Fibroblast of skin of abdomen (primary cell): ENCODE measurements around the gene JMJD1C.
A peak's percentile ranks its signal among the peaks of the same experiment; 100 is the strongest.

Experiments used
- DNase-seq: peaks from one replicate; pipeline ENCODE4 v3.0.0-alpha.2; 2013

JMJD1C gene

DNA sequence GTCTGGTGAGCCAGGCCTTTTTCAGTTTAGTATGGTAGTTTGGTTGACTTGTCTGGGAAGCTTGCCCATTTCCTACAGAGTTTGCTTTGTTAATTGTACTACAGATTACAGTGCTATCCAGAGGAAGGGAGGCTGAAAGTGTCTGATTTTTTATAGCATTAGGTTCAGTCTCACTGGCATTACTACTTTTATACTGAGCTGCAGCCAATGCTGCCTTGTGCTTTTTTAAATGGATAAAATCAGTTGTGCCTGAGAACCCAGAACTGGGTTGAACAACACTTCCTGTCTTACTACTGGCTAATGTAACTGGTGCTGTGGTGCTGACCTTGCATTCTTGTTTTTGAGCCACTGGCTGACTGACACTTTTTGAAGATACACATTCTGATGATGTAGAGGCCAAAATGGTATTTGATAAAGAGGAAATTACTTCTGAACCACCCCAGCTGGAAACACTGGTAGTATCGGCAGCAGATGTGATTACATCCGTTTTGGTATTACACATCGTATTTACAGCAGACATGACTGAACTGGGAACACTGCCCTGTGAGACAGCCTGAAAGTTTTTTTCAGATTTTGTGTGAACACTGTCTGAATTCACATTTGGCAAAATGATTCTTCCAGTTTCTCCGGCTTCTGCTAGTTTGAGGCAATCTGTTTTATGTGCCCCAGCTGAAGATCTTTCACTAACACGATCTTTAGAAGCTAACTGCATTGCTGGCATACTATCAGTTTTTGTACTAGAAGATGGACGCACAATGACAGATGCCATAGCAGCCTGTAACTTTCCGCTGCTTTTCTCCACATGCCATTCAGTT, 258.6 kb downstream of the JMJD1C start:
- DNase-seq, result peak; percentile 87

DNA sequence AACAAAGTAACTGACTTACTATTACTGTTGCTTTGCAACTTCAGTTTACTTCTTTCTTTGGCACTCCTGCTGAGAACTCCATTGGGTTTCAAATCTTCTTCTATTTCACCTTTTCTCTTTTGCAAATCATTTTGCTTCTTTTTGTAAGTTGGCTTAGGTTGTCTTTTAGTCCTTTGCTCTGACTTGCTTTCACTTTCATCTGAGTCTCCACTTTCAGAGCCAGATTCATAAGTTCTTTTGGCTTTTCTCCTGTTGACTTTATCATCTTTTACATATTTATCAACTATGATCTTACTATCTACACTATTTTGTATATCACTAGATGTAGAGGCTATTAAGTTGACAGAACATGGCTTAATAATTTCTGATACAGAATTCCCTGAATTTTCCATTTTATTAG, 259.2 kb downstream of the JMJD1C start:
- DNase-seq, result no peak

DNA sequence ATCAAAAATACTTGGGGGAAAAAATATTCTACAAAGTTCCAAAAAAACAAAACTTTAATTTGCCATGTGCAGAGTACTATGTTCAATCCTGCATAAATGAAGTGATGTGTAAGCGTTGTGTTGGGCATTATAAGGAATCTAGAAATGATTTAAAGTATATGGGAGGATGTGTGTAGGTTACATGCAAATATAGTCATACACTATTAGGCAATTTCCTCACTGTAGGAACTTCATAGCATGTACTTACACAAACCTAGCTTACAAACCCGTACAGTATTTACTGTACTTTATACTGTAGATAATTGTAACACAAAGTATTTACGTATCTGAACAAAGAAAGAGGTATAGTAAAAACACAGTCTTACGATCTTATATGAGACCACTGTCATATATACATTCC, 260.4 kb downstream of the JMJD1C start:
- DNase-seq, result no peak

DNA sequence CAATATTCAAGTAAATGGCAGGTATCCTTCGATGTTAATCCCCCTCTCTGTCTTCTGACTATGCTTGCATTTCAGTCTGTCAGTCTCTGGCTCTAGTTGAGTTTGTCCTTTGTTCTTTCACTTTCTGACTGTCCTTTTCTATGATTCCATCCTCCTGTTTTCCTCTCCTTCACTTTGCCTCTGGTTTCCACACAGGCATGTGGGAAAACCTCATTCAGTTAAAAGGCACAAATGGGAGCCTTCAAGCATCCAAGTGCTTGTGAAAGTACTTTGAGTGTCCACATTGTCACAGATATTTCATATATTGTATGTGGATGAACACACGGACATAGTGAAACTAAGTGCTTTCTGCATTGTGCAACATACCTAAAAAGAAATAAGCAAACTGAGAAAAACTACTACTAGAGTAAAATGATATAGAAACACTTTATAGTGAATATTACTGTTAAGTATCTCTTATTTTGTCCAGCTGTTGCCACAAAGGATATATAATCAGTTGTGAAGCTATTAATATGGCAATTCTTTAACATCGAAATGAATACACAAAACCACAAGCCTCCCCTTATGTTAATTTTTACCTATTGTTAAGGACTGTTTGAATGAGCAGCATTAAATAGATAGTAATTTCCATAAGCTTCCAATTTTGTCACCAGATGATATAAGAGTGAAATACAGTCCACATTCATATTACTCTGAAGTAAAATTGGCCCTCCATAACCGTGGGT, 260.9 kb downstream of the JMJD1C start:
- DNase-seq, result no peak

DNA sequence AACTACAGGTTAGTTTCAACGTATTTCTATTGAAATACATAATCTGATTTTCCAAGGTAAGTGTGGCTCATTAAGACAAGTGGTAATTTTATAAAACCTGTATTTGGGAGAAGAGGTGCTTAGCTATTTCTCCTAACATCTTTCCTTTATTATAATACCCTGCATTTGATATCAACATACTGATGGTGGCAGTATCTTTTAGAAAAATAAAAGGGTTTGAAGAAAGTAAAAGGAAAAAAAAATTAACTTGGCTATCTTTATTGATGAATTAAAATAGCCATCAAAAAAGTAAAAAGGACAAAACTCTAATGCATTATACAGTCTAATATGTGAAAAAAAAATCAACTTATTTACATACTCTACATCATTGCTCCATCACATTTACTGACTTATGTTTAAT, 264.7 kb downstream of the JMJD1C start:
- no peak for DNase-seq

GRCh38 chr10:63200431-63200830, 265.3 kb downstream of the JMJD1C start:
- no peak for DNase-seq

DNA sequence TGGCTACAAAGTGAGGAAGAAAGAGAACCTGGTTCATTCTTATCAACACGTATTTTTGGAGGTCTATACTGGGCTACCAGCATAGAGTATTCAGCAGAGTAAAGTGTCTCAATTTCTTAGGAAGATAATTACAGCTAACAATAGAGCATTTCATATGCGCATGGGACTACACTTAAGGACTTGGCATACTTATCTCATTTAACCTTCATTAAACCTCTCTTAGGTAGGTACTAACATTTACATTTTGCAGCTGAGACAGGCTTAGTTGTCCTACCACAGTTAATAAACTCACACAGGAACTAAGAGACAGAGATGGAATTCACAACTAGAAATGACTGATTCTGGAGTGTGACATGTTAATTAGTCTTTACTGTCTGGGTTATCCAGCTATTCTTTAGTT, 266.1 kb downstream of the JMJD1C start:
- no peak for DNase-seq

DNA sequence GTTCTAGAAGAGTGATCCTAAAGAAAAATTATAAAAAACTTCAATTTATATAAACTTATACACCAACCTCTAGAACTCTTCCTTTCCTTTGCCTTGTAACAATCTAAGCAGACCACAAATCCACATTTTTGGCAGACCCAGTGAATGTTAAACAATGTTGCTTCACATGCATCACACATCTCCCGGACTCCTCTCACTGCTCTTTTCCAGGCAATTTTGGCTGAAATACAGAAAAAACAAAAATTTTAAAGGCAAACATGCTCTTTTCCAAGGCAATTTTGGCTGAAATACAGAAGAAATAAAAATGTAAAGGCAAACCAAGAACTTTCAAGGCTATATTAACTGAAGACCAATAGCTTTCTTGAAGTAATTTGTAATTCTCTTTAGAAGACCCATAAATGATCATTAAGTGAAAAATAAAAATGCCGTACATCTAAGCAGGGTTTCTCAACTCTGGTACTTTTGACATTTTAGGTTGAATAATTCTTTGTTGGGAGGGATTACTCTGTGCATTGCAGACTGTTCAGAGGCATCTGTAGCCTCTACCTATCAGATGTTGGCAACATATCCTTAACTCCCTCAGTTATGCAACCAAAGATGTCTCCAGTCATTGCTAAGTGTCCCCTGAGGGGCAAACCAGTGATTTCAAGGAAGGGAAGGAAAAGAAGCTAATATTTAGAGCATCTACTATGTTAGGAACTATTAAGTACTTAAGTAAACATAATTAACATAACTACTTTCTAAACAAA, 268.3 kb downstream of the JMJD1C start:
- peak; percentile 87 for DNase-seq

- DNase-seq, result no peak
Measured at GRCh38 chr10:63192826-63193225, 273.0 kb downstream of the JMJD1C start.

GRCh38 chr10:63175534-63175933, 290.2 kb downstream of the JMJD1C start:
- no peak for DNase-seq

DNA sequence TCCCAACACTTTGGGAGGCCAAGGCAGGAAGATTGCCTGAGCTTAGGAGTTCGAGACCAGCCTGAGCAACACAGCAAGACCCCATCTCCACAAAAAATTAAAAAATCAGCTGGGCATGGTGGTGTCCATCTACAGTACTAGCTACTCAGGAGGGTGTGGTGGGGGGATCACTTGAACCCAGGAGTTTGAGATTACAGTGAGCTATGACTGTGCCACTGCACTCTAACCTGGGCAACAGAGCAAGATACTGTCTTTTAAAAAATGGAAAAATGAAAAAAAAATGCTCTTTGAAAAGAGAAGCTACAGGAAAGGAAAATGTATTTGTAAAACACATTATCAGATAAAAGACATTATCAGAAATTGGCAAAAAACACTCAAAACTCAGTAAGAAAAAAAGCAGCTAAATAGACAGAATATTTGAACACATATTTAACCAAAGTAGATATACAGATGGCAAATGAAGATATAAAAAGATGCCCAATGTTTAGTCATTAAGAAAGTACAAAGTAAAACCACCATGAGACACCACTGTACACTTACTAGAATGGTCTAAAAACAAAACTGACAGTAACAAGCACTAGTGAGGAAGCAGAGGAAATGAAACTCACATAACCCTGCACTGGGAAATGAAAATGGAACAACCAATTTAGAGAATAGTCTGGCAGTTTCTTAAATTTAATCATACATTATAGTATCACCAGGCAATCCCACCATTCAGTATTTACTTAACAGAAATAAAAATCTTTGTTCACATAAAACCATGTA, 292.1 kb downstream of the JMJD1C start:
- no peak for DNase-seq

GRCh38 chr10:63171926-63172325, 293.9 kb downstream of the JMJD1C start:
- DNase-seq, result no peak

- no peak for DNase-seq
Measured at GRCh38 chr10:63171255-63171855, 294.4 kb downstream of the JMJD1C start.

GRCh38 chr10:63169624-63170023, 296.2 kb downstream of the JMJD1C start:
- peak; percentile 27 for DNase-seq

DNA sequence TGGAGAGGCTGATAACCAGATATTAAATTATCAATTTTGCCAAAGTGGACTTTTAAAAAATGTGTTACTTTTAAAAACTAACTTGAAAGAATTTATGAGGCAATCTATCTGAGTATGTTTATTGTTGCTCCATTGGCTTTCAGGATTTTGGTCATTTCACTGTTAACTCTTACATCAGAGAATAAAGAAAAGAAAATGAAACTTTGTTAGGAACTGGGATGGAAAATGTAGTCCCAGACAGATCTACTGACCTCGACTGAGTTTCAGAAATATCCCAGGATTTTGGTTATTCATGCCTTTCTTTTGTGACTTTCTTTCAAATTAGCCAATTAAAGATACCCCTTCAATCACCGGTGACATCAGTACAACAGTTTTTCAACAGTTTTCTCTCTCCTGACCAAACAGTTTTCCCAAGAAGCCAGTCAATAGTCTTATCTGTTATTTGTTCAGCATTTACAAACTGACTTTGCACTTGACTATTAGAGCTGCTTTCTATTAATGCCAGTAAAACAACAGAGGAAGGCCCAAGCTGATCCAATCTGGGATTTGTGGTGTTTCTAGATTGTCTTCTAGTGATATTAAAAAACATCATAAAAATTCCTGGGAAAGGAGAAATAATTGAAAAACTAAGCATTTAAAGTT, 296.8 kb downstream of the JMJD1C start:
- DNase-seq, result no peak

DNA sequence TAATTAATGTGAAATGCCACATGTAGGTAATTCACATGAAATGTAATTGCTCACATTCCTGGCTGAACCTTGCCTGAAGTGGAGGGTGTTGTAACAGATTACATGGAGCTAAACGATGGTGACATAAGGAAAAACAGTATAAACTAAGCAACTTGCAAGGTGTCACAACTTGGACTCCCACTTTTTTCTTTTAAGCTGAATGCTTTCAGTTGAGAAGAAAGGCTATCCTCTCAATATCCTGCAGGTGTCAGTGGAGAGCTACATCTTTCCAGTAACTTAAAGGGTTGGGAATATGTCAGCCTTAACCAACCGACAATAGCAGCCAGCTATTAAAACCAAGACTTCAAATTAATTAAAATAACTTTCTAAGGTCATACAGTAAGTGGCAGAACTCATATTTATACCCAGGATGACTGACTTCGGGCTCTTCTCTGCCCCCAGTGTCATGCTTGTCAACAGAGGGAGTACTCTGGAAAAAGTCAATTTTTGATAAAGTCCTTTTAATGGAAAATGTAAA, 299.0 kb downstream of the JMJD1C start:
- DNase-seq, result peak; percentile 73

DNA sequence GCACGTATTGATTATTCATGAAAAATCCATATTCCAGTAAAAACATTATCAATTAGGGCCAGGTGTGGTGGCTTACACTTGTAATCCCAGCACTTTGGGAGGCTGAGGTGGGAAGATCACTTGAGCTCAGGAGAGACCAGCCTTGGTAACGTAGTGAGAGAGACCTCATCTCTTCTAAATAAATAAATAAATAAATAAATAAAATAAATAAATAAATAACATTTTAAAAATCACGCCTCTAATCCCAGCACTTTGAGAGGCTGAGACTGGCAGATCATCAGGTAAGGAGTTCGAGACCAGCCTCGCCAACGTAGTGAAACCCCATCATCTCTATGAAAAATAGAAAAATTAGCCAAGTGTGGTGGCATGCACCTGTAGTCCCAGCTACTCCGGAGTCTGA, 300.5 kb downstream of the JMJD1C start:
- DNase-seq, result no peak

DNA sequence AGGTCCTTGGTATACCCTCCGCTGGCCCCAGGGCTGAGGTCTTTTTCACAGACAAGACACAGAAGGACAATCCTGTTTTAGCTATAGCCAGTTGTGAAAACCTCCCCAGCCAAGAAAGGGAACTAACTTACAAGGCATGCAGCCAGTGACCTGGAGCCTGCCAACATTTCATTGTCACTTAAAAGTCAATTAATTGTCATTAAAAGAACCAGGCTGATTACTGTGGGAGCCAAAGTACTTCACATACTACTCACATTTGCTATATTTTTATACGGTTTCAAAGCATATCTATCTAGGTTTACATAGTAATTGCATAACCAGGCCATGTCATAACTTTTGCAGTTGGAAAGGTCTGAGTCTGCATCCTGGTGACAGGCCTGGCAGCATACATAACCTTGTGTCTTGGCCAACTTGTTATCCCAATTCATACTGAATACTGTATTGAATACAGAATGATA, 301.6 kb downstream of the JMJD1C start:
- no peak for DNase-seq

DNA sequence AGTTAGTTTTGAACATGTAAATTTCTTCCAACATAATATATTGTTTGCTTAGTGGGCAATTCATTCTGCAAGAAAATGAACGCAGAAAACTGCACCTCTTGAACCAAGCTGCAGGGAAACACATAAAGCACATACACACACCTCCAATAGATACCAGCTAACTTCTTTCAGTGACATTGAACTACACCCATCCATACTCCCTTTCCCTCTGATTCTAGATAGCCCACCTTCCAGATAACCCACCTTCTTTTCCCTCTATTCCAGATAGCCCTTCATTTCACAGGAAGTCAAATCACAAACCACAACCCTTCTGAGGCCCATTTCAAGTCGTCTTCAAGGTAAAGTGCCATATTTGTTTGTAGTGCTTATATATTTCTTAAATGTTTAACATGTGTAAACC, 304.2 kb downstream of the JMJD1C start:
- no peak for DNase-seq

DNA sequence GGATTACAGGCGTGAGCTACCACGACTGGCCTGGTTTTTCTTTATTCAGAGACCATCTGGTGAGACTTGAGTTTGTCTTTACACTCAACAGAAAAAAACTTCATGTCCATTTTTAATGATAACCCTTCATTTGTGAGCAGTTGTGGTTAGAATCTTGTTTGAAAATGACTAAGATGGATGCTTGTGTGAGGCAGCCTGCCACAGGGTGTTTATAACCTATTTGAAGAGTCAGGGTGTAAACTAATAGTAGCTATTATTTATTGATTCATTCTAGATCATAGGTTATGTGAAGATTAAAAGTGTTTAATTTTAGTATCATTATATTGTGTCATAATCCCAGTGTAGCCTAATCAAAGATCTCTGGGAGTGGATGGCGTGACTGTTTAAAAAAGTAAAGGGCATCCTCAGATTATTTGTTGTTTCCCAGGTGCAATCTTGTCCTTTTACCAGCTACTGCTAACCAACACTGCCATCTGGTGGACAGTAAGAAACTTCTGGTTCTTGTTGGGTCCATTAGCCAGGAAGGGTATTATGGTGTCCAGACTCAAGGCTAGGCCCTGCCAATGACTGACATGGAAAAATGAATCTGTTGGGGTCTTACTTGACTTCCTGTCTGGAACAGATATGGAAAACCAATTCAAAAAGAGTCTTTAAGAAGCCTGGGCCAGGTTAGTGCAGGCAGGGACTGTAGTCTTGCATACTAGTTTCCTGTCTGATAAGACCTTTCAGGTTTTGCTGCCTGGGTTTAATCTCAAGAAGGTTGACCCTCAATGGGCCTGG, 307.7 kb downstream of the JMJD1C start:
- DNase-seq, result peak; percentile 89
